ENCODE data around the gene RAB23.
"Not testable (repeated sequence)": the region's sequence is repeated elsewhere in the genome, so short reads cannot be mapped to it uniquely, and the experiment has no call there.

The RAB23 gene

DNA sequence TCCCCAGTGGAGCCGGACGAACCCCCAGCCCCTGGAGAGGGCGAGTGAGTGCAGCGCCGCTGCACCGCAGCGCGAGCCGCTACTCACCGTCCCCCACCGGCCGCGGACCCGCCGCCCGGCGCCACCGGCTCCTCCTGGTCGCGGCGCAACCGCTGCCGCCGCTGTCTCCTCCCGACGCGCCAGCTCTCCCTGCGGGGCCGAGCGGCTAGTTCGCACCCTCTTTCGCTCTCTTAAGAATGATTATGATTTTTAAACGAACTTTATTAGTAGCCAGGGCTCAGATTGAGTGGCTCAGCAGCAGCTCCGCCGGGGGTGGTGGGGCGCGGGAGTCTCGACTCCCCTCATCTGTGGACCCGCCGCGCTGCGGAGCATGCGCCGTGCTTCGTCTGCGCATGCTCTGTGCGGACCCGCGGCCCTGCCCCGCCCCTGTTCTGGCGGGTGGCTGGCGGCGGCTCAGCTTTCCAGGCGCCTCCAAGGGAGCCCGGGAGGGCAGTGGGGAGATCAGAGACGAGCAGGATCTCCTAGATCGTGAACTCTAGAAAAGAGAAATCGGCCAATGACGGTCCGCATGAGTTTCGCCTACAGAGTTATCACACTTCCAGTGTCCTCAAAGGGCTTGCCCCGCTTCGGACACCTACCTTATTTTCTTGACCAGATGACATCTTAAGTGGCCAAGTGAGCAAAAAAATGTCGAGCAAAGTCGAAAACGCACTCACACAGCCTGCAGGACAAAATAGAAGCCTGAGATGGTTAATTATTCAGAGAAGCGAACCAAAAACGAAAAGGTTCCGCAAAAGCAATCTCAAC, at the start of gene RAB23:
Gene RAB23, minus strand, starts transcription at position 372 of the 807 bp plus-strand sequence. CDS start 11,927 bp downstream, outside the sequence.
- DNase-seq (ENCODE audit: low read depth) = peak; percentile 72

DNA sequence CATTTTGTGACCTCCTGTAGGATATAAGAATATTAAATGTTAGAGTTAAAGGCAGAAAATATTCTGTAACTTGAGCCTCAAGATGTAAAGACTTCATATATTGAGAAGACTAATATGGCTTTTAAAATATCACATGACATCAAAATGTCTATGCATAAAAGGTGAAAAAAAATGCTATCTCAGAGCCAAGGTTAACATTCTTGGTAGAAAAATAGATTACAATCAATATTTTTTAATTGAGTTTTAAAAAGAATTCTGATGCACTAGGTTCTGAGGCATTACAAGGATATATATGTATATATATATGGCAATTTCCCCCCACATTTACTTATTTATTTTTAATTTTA, 46.2 kb upstream of the RAB23 start:
- no peak for DNase-seq (ENCODE audit: low read depth)

DNA sequence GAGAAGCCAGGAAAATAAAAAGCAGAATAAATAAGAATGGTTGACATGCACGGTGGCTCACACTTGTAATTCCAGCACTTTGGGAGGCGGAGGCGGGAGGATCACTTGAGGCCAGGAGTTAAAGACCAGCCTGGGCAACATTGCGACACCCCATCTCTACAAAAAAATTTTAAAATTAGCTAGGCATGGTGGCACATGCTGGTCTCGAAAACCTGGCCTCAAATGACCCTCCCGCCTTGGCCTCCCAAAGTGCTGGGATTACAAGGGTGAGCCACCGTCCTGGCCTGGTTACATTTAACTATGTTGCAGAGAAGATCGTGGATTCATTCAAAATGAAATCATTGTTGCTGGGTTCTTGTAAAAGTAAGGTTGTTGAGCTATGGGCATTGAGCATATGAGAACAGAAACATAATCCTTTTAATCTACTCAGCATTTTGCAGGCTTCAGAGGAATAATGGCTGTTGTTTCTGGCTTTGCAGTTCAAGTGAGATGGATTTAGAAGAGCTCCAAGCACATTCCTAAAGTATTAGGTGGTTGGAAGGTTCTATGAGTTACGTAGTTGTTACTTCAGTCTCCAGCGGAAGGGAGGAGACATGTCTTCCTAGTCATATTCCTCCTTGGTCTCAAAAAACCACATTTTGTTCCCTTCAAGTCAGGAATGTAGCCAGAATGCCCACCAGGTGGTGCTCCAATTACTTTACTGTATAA, 45.6 kb upstream of the RAB23 start:
- DNase-seq (ENCODE audit: low read depth) = peak; percentile 98

DNA sequence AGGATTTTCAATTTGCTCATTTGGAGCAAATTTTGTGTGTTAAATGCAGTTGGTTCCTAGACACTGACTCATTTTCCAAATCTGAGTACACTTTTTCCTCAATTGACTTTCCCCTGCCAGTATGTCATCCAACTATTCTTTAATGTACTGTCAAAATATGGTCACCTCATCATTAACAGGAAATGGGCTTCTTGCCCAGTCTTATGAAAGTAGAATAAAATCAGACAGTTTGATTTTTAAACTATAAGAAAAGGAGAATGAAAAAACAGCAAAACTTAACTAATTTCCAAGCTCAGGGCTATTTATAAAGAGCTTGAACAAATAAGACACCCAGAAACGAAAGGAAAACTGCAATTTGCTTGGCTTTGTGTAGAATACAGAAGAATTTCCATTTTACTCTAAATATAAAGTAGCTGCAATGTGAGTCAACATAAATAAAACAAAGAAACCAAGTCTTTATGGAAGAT, 43.7 kb upstream of the RAB23 start:
- no peak for DNase-seq (ENCODE audit: low read depth)

DNA sequence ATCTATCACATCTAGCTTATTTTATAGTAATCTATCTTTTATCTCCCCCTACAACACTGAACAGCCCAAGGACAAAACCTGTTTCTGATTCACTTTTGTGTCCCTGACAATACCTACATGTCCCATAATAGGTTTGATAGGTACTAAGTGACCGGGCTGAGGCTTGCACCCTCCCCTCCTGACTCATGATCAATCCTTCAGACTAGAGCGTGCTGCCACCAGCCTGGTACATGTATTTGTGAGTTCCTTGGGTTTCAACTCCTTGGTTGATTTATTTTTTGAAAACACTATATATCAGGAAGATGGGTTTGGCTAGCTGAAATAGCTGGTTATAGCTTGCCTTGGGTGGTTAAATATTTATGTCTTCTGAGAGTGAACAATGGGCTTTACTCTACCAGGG, 41.6 kb upstream of the RAB23 start:
- no peak for DNase-seq (ENCODE audit: low read depth)

DNA sequence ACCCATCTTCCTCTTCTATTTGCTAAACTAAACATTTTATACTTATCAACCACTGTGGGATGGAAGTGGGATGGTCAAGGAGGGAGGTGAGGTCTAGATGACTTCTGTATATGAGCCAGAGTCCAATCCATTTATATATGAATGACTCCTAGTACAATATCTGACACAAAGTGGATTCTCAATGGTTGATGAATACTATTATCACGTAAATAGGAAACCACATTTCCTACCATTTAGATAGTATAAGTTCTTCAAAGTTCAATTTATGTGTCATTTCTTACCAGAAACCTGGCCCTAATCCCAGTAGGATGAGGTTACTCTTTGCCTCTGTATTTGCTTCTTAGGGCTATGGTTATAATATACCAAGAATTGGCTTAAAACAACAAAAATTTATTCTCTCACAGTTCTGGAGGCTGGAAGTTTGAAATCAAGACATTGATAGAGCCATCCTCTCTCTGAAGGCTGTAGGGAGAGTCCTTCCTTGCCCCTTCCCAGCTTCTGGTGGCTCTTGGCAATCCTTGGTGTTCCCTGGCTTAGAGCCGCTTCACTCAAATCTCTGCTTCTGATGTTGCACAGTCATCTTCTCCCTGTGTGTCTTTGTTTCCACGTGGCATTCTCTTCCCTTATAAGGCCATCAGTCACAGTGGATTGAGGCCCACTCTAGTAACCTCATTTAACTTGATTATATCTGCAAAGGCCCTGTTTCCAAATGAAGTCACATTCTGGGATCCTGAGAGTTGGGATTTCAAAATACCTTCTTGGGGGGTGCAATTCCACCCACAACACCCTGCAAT, 41.0 kb upstream of the RAB23 start:
- peak; percentile 60 for DNase-seq (ENCODE audit: low read depth)

DNA sequence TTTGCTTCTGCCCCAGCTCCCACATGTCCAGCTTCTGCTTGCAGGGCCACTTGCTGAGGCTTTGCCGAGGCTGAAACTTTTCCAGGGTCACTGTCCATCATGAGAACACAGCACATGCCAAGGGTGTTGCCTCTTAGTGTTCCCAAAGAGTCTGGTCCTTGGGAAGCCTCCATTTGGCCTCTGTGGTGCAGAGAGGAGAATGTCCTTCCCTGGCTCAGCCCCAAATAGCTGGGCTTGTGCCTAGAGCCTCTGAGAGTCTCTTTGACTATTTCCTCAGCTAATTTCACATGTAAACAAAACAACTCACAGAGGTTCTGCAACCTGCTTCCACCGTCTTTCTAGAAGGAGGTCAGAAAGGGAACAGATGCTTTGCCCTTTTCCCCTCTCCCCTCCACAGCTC, 40.4 kb upstream of the RAB23 start:
- no peak for DNase-seq (ENCODE audit: low read depth)

DNA sequence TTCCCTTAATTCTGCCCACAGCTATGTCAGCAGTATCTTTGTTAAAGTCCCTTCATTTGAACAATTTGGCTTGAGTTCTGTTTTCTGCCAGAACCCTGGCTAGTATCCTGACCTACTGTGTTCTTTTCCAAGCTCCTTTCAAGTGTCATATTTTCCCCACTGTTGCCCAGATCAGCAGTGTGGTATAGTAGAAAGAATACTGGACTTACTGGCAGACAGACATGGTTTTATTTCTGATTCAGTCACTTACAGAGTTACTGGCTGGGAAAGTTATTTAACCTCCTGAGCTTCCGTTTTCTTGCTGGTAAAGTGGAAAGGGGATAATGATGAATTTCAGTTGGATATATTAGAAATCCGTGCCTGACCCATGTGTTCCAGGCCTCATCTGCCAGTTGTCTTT, 39.8 kb upstream of the RAB23 start:
- no peak for DNase-seq (ENCODE audit: low read depth)

DNA sequence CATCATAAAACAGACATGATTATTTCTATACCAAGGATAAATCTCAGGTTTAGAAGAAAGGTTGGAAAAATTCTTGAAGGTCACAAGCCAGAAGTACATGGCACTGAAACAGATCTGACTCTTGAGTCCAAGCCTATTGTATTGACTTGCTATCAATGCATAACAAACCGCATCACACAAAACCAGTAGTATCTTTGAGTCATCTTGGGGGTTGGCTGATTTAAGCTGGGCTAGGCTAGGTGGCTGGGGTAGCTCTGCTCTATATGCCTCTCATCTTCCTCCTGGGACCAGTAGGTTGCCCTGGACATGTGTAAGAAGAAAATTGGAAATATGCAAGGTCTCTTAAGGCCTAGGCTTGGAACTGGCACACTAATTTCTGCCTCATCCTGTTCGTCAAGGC, 37.0 kb upstream of the RAB23 start:
- no peak for DNase-seq (ENCODE audit: low read depth)

DNA sequence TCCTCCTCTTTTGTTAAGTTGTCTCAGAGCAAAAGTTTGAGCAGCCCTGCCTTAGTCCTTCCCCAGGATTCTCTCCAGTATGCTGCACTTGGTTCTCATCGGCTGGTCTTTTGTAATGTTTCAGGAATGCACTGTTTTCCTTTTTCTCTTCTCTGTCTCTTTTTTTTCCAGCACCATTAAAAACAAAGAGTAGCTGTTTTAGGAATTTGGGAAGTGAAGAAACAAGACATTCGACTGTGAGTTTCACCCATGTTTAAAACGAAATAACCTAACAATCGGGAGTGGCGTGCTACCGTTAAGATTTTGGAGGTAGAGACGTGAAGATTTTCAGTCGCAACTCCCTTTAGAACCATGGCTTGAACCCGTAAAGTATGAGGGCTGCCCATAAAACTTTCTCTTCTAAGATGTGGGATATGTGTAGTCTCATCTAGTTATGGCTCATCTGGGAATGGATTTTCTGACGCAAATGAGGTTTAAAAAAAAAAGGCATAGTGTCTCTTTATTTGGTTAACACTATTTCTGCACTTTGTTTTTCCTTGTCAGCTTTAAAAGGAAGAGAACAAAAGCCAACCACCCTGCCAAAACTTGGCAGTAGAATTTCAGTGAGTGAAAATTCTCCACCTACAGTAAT, 35.9 kb upstream of the RAB23 start:
- no peak for DNase-seq (ENCODE audit: low read depth)

DNA sequence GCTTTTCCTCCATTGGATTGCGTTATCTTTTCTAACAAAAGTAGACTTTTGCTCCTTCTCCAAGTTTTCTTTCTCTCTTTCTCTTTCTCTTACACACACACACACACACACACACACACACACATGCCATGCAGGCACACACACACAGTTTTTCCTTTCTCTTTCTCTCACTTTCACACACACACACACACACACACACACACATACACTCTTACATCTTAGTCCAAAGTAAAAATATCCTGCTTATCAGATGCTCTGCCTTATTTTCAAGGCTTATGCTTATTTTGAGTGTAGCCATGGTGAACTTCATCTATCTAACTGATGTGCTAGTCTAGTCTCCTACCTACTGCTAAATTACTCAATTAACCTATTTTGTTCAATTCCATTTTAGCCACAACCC, 34.4 kb upstream of the RAB23 start:
- DNase-seq (ENCODE audit: low read depth) = no peak

DNA sequence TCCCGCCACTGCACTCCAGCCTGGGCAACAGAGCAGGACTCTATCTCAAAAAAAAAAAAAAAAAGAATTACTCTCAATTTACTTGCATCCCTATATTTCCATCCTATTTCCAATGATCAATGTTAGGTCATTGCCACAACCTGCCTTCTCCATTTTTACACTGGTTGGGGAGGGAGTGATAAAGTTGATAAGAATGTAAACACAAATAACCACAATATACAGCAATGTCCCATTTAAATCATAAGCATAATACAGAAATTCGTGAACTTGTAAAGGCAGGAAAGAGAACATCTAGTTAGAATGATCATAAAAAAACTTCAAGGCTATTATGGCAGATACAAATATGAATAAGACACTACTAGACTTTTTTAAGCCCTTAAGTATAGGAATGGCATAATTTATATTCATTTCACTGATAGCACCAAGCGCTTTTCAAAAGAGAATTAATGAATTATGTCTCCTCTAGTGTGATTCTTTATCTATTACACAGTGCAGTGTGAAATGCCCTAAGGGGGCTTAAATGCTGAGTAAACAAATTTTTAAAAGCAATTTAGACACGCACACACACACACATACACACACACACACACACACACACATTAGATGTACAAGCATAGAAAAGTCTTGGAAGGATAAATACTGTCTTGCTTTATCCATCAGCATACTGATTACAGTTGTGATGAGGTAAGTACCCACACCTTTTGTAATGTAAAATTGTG, 33.5 kb upstream of the RAB23 start:
- no peak for DNase-seq (ENCODE audit: low read depth)

DNA sequence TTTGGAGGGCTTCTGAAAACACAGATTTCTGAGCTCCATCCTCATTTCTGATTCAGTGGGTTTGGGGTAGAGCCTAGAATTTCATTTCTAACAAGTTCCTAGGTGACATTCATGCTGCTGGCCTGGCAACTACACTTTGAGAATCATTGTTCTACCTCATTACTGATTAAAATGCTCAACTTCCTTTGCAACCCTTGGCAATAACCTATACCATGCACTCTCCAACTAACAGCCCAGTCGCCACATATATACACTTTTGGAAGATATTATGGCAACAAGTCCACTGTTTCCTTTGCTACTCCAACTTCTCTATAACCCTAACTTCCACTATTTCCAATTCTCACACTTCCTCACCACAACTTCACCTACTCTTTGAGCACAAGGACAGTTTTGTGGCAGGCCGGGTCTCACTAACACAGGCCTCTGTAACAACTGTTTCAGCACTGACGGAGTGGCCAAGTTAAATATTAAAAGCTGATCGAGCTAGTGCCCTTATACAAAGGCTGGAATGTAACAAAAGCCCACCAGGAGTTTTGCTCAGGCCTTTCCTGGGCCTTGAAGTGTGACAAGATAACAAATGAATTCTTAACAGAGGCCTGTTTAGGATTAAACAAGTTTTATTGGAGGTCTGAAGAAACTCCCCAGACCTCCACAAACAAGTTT, 32.1 kb upstream of the RAB23 start:
- no peak for DNase-seq (ENCODE audit: low read depth)

DNA sequence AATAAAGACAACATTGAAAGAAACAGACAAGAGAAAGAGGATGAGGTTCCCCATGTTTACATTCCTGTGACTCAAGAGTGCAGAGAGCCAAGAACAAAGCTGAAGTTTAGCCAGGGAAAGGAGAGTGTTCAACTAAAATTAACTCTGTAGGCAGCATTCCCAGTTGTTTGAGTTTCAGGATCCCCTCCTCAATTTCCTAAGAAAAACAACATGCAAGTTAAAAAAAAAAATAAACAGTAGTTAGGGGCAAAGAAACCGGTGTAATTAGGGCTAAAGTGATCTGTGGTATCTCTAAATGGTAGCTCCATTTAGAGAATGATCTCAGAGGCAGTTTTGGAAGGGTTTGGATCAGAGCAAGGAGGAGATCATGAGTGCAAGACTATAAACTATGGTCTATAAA, 30.9 kb upstream of the RAB23 start:
- no peak for DNase-seq (ENCODE audit: low read depth)

DNA sequence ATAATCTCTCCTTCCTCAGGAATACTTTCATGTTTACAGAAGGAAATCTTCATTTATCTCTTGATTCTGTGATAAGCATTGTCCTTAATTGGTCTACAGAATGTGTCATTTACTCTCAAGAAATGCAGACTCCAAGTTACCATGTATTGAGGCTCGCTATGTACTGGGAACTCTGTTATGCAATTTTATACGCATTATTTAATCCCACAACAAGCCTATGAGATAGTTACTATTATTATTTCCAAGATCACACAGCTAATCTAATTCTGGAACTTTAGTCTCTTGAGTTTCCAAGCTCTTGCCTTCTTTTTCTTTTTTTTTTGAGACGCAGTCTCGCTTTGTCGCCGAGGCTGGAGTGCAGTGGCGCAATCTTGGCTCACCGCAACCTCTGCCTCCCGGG, 30.0 kb upstream of the RAB23 start:
- no peak for DNase-seq (ENCODE audit: low read depth)

DNA sequence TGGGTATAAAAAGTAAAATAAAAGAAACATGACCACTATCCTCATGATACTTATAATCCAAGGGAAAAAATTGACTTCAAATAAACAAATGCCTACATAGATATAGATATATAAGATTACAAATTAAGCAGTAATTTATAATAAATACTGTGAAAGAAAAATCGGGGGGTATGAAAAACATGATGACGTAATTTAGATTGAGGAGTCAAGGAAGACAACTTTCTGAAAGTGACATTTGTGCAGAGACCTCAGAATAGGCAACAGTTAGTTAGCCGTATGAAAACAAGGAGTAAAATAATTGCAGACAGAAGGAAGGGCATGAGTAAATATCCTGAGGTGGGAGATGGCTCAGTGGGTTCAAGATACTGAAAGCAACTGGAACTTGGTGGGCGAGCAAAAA, 28.2 kb upstream of the RAB23 start:
- DNase-seq (ENCODE audit: low read depth) = no peak

DNA sequence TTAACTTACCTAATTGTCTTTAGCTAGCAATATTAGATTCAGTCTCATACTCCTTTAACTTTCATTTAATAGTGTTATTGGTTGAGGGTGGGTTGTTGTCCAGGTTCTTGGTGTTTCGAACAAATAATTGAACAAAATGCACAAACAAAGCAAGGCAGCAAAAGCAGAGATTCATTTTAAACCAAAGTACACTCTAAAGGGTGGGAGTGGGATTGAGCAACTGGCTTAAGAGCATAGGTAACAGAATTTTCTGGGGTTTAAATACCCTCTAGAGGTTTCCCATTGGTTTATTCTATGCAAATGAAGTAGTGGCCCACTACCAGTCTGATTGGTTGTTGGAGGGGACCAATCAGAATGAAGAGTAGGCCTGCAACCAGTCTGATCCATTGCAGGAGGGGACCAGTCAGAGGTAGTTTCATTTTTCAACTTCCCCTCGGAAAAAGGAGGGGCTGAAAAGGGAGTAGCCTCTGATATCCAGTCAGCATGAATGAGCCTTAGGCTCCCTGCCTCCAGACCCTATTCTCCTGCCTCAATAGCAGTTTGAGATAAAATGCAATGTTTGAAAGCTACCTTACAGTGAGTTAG, 26.3 kb upstream of the RAB23 start:
- DNase-seq (ENCODE audit: low read depth) = no peak

DNA sequence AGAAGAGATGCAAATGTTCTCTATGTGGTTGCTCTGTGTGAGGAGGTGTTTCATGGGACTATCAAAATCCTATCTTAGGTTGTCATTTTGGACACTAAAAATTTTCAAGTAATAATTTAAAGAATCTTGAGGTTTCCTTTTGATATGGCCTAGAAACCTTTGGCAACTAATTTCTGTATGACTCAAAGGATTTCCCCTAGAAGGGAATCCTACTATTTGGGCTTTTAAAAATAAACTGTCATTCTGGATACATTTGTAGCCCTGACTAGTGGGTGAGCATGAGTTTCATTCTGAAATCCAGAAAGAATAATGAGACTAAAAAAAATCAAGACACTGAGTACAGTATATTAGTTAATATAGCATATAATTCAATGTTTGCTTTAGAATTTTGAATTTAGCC, 25.5 kb upstream of the RAB23 start:
- no peak for DNase-seq (ENCODE audit: low read depth)

DNA sequence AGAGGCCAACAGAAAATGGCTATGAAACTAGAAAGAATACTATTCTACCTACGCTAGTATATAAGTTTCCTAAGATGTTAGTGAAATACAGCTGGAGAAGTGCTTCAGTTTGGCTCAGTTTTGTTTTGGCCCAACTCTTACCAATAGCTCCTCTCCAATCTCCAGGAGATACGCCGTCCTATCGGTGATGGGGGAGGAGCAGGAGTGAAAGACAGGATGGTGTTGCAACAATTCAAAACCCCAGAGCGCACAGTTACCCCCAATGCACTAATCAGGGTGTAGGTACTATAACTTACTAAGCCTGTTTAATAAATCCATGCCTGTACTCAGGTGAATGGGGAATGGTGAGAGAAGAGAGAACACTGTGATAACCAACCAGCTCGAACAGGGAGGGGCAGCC, 24.2 kb upstream of the RAB23 start:
- no peak for DNase-seq (ENCODE audit: low read depth)

DNA sequence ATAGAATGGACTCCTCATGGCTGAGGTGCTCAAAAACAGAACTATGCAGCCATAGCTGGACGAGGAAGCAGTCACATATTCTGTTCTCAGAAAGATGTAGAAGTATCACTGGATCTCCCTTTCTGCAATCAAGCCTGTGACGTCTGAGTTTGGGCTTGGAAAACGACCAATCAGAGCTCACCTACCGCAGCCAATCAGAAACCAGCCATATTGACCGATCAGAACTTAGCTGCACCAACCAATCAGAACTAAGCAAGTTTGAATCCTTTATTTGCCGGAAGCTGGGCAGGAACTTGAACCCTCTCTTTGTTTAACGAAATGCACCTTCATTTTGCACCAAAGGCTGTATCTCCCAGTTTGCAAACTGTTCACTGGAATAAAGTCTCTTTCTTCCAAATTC, 21.8 kb upstream of the RAB23 start:
- no peak for DNase-seq (ENCODE audit: low read depth)

DNA sequence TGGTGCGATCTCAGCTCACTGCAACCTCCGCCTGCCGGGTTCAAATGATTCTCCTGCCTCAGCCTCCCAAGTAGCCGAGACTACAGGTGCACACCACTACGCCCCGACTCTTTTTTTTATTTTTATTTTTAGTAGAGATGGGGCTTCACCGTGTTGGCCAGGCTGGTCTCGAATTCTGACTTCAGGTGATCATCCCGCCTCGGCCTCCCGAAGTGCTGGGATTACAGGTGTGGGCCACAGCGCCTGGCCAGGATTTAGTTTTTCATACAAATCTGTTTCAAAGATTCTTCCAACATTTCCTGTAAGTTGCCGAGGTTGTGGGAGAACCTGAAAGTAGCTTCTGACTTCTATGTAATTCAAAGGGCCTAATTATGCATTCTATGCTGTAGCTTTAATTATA, 21.4 kb upstream of the RAB23 start:
- DNase-seq (ENCODE audit: low read depth) = not testable (repeated sequence)
